DOHH2 (cell line): Measurements from ENCODE around the gene EIPR1.

Experiments used
- H3F3A ChIP-seq: fragments of 200-600 bp; sonication (generic), shearing (Covaris generic); 2 replicates; pipeline ENCODE4 v1.6.0; 2016; ENCODE audit warnings: antibody characterized with exemption, mild to moderate bottlenecking; ENCODE audit not compliant: control insufficient read depth, insufficient read depth
- H3K27ac ChIP-seq: fragments of 200-600 bp; sonication (generic); 2 replicates; pipeline ENCODE4 v1.5.1; 2014; ENCODE audit warnings: low read depth, mild to moderate bottlenecking, low read length, moderate library complexity
- H3K27me3 ChIP-seq: fragments of 200-600 bp; sonication (generic); 2 replicates; pipeline ENCODE4 v1.6.1; 2014; ENCODE audit warnings: mild to moderate bottlenecking, low read length, mixed read lengths; ENCODE audit not compliant: control insufficient read depth
- H3K36me3 ChIP-seq: fragments of 200-600 bp; sonication (generic); 2 replicates; pipeline ENCODE4 v1.6.1; 2014; ENCODE audit warnings: mild to moderate bottlenecking, low read length, moderate library complexity, mixed read lengths; ENCODE audit not compliant: control insufficient read depth
- H3K4me1 ChIP-seq: fragments of 200-600 bp; sonication (generic); 2 replicates; pipeline ENCODE4 v1.6.1; 2014; ENCODE audit warnings: mild to moderate bottlenecking, low read length, mixed read lengths; ENCODE audit not compliant: control insufficient read depth
- H3K4me2 ChIP-seq: fragments of 200-600 bp; sonication (generic); 2 replicates; pipeline ENCODE4 v1.6.0; 2014; ENCODE audit warnings: mild to moderate bottlenecking, low read length, moderate library complexity
- H3K4me3 ChIP-seq: fragments of 200-600 bp; sonication (generic); 2 replicates; pipeline ENCODE4 v1.5.1; 2014; ENCODE audit warnings: mild to moderate bottlenecking, low read length, mixed read lengths
- H3K79me2 ChIP-seq: fragments of 200-600 bp; sonication (generic); 2 replicates; pipeline ENCODE4 v1.6.1; 2014; ENCODE audit warnings: mild to moderate bottlenecking, low read length, mixed read lengths; ENCODE audit not compliant: control insufficient read depth
- H3K9me2 ChIP-seq: fragments of 200-600 bp; sonication (generic); replicated peaks from 2 replicates; pipeline ENCODE4 v1.6.1; 2014; ENCODE audit warnings: mild to moderate bottlenecking, low read length, mixed read lengths; ENCODE audit not compliant: control insufficient read depth
- H3K9me3 ChIP-seq: fragments of 200-600 bp; sonication (generic); 2 replicates; pipeline ENCODE4 v1.6.1; 2014; ENCODE audit warnings: antibody characterized with exemption, low read length, mixed read lengths; ENCODE audit not compliant: control insufficient read depth, insufficient read depth
- H4K20me1 ChIP-seq: fragments of 200-600 bp; sonication (generic); 2 replicates; pipeline ENCODE4 v1.6.0; 2014; ENCODE audit warnings: low read depth, mild to moderate bottlenecking, antibody characterized with exemption, low read length, moderate library complexity; ENCODE audit not compliant: control insufficient read depth, insufficient read depth
- EZH2phosphoT487 ChIP-seq: fragments of 200-600 bp; sonication (generic); IDR thresholded peaks from 2 replicates; pipeline ENCODE4 v1.6.1; 2017; ENCODE audit warnings: borderline replicate concordance, mild to moderate bottlenecking, antibody characterized with exemption, low read length, moderate library complexity, mixed read lengths
- TF ChIP-seq, protein P1 (sequence below): fragments of 200-600 bp; sonication (generic); IDR thresholded peaks from one replicate; pipeline ENCODE4 v1.5.1; 2014; ENCODE audit warnings: antibody characterized with exemption, mild to moderate bottlenecking, low read depth, low read length; ENCODE audit not compliant: poor library complexity, severe bottlenecking

The EIPR1 gene

DNA sequence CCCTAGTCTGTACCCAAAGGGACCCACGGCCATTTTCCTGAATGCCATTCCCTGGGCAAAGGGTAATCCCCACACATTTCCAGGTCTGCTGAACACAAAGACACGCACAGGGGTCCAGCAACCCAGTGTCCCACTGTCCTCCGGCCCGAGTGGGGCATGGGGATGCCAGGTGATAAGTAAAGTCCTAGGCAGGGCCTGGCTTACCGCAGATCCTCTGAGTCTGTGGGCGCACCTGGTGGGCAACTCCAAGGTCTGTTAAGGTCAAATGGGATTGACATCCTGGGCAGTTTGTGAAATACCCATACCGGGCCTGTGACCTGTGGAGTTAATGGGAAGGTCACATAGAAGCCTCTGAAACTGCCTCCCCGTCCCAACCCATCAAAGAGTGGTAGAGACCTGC, 116.1 kb downstream of the EIPR1 start:
- Histone ChIP-seq H3K4me1 (no peaks in the 10 kb centered on the region), H3K9me2 (no peaks in the 10 kb centered on the region), H3K27ac (no peak overlapping the region), H3K27me3 (no peaks in the 10 kb centered on the region), H3K9me3 (no peaks in the 10 kb centered on the region), H3F3A (no peaks in the 10 kb centered on the region), H4K20me1 (no peaks in the 10 kb centered on the region), H3K4me2 (no peak overlapping the region), H3K4me3 (no peak overlapping the region), H3K79me2 (no peaks in the 10 kb centered on the region), H3K36me3 (peaks cover 9% of the 10 kb centered on the region; the same call in 1 of the 2 replicates)
- TF ChIP-seq EZH2phosphoT487 = no peak
- TF ChIP-seq, protein P1, sequence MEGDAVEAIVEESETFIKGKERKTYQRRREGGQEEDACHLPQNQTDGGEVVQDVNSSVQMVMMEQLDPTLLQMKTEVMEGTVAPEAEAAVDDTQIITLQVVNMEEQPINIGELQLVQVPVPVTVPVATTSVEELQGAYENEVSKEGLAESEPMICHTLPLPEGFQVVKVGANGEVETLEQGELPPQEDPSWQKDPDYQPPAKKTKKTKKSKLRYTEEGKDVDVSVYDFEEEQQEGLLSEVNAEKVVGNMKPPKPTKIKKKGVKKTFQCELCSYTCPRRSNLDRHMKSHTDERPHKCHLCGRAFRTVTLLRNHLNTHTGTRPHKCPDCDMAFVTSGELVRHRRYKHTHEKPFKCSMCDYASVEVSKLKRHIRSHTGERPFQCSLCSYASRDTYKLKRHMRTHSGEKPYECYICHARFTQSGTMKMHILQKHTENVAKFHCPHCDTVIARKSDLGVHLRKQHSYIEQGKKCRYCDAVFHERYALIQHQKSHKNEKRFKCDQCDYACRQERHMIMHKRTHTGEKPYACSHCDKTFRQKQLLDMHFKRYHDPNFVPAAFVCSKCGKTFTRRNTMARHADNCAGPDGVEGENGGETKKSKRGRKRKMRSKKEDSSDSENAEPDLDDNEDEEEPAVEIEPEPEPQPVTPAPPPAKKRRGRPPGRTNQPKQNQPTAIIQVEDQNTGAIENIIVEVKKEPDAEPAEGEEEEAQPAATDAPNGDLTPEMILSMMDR = no peak

DNA sequence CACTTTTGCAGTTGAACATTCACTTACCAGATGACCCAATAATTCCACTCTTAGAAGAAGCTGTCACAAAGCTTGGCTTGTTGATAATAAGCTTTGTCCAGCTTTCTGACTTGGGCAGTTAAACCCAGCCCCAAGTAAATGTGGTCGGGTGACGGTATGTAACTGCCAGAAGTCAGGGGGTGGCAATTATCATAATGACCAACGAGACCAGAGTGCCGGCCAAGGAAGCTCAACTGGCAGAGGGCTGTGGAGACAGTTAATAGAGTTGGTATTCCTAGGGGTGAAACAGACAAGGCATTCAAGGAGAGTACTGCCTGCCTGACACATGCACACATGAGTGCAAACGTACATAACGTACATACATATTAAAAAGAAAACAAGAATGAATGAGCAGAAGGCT, 116.7 kb downstream of the EIPR1 start:
- no peaks in the 10 kb centered on the region for H3K9me2 ChIP-seq
- H3K36me3 ChIP-seq = peaks cover 9% of the 10 kb centered on the region; the same call in 1 of the 2 replicates
- no peaks in the 10 kb centered on the region for H3F3A ChIP-seq
- H3K4me2 ChIP-seq = no peak overlapping the region
- H3K79me2 ChIP-seq = no peaks in the 10 kb centered on the region
- no peaks in the 10 kb centered on the region for H3K9me3 ChIP-seq
- no peaks in the 10 kb centered on the region for H4K20me1 ChIP-seq
- no peak for TF ChIP-seq EZH2phosphoT487
- H3K27me3 ChIP-seq = no peaks in the 10 kb centered on the region
- H3K4me1 ChIP-seq = no peaks in the 10 kb centered on the region
- H3K4me3 ChIP-seq = no peak overlapping the region
- H3K27ac ChIP-seq = no peak overlapping the region

DNA sequence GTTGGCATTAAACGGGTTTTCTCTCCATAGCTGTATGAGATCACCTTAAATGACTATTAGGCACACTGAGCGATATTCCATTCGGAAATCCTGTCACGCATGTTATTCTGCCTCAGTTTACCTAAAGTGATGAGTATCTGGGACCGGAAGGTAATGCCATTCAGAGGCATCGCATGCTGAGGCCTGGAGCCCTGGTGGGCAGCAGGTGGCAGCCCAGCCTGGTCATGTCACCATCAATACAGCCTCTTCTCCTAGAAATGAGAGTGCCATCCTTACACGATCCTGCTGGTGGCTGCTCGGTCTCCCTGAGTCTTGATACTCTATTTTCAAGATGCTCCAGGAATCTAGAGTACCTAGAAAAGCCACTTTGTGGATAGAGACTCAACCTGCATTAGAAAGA, 119.8 kb downstream of the EIPR1 start:
- H3K36me3 ChIP-seq = peaks cover 21% of the 10 kb centered on the region
- no peak overlapping the region for H3K4me3 ChIP-seq
- H4K20me1 ChIP-seq = no peaks in the 10 kb centered on the region
- no peaks in the 10 kb centered on the region for H3K27me3 ChIP-seq
- H3K4me2 ChIP-seq = no peak overlapping the region
- no peaks in the 10 kb centered on the region for H3K9me3 ChIP-seq
- H3K9me2 ChIP-seq = no peaks in the 10 kb centered on the region
- H3K79me2 ChIP-seq = no peaks in the 10 kb centered on the region
- no peaks in the 10 kb centered on the region for H3F3A ChIP-seq
- TF ChIP-seq EZH2phosphoT487 = no peak
- TF ChIP-seq, protein P1 = no peak
- H3K27ac ChIP-seq = no peak overlapping the region
- H3K4me1 ChIP-seq = peaks cover 8% of the 10 kb centered on the region

DNA sequence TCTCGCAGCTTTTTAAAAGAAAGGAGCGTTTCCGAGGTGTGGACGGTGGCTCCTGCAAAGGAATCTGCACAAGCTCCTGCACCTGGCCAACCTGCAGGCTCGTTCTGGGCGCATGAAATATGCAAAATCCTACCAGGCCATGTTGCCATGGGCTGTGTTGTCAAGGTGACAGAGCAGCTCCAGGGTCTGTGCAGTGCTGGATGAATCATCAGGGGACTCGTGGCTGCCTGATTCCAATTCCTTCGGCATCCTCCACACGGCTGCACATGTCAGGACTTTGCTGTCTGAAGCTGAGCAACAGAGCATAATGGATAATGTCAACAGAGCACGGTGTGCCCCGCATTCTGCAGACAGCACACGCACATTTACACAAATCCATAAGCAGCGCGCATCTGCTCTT, 120.5 kb downstream of the EIPR1 start:
- Histone ChIP-seq H3K27me3 (no peaks in the 10 kb centered on the region), H3F3A (no peaks in the 10 kb centered on the region), H3K4me3 (no peak overlapping the region), H3K4me2 (no peak overlapping the region), H3K27ac (no peak overlapping the region), H3K9me3 (no peaks in the 10 kb centered on the region), H4K20me1 (no peaks in the 10 kb centered on the region), H3K4me1 (peaks cover 8% of the 10 kb centered on the region), H3K9me2 (no peaks in the 10 kb centered on the region), H3K36me3 (peaks cover 21% of the 10 kb centered on the region), H3K79me2 (no peaks in the 10 kb centered on the region)
- TF ChIP-seq, protein P1 = no peak
- no peak for TF ChIP-seq EZH2phosphoT487
